ENCODE results near the gene SPRED2.
A peak's percentile ranks its signal among the peaks of the same experiment; 100 is the strongest.

Gene SPRED2

GRCh38 chr2:65370387-65371073 lies 61.9 kb downstream of the SPRED2 start:
- H3K27ac ChIP-seq, result no peak overlapping the region
- TF ChIP-seq CTCF (conservative IDR thresholded peaks at IDR 0.05), result no peak

- no peak overlapping the region for H3K27ac ChIP-seq
- TF ChIP-seq CTCF (conservative IDR thresholded peaks at IDR 0.05), result no peak
Measured at GRCh38 chr2:65369980-65370379, 62.4 kb downstream of the SPRED2 start.

GRCh38 chr2:65369574-65369973 lies 62.8 kb downstream of the SPRED2 start:
- TF ChIP-seq CTCF (conservative IDR thresholded peaks at IDR 0.05), result no peak
- no peak overlapping the region for H3K27ac ChIP-seq

- no peak for TF ChIP-seq CTCF (conservative IDR thresholded peaks at IDR 0.05)
- H3K27ac ChIP-seq, result no peak overlapping the region
Measured at GRCh38 chr2:65368468-65368867, 63.9 kb downstream of the SPRED2 start.

GRCh38 chr2:65367524-65367923 lies 64.9 kb downstream of the SPRED2 start:
- TF ChIP-seq CTCF (conservative IDR thresholded peaks at IDR 0.05), result no peak
- peak overlapping the region; percentile 59; the same call in 1 of the 2 replicates for H3K27ac ChIP-seq

GRCh38 chr2:65366595-65367125 lies 65.7 kb downstream of the SPRED2 start:
- peak overlapping the region; percentile 59 for H3K27ac ChIP-seq
- no peak for TF ChIP-seq CTCF (conservative IDR thresholded peaks at IDR 0.05)

DNA sequence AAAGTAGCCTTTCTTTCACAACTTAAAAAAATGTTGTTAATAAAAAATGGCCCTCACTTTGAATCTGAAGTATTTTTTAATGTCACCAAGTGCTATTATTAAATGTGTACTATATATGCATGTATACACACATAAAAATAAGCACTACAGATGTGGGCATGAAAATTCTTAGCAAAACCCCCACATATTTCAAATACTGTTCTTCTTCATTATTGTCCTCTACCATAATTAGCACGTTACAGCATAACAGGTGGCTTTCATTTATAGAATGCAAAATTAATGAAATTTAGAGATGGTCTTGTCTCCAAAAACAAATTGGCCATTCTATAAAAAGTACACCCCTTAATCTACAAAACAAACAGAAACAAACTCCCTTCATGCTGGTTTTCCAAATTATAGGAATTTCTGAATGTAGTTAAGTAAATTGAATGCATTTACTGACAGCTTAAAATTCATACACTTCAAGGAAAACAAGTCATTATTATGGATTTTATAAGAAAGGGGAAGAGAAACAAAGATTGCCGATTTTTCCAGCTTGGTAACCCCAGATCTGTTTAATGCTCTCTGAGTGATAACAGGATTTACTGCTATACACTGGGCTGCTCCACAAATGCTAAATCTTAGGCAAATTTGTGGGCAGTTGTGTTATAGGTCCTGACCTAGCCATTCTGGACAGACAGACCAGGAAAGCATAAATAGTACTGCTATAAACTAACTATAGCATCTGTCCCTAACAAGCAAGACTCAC lies 67.2 kb downstream of the SPRED2 start:
- no peak overlapping the region; the same call in 1 of the 2 replicates for H3K27ac ChIP-seq
- TF ChIP-seq CTCF (conservative IDR thresholded peaks at IDR 0.05), result no peak

All from VCaP (cell line).